Transverse colon (tissue), 3 donors: Measurements from ENCODE around the gene COP1.

Experiments used
- EP300 ChIP-seq: sonication (generic); formaldehyde crosslinking; IDR thresholded peaks from one replicate; pipeline ENCODE4 v1.6.1; 2017; ENCODE audit warnings: antibody characterized with exemption, low read depth
- TF ChIP-seq, protein P1 (sequence below), 5 experiments: fragments of 200-600 bp in 3 of 5; fragments of 450-650 bp in 2 of 5; sonication (generic) in 3 of 5; IDR thresholded peaks; 1 replicate in 2 of 5; 2 replicates in 3 of 5; pipeline ENCODE4 v1.5.1; 2016 to 2017; ENCODE audit warnings: antibody characterized with exemption in 5 of 5, inconsistent platforms in 3 of 5, mild to moderate bottlenecking in 2 of 5, moderate library complexity in 1 of 5

- TF ChIP-seq, protein P1, sequence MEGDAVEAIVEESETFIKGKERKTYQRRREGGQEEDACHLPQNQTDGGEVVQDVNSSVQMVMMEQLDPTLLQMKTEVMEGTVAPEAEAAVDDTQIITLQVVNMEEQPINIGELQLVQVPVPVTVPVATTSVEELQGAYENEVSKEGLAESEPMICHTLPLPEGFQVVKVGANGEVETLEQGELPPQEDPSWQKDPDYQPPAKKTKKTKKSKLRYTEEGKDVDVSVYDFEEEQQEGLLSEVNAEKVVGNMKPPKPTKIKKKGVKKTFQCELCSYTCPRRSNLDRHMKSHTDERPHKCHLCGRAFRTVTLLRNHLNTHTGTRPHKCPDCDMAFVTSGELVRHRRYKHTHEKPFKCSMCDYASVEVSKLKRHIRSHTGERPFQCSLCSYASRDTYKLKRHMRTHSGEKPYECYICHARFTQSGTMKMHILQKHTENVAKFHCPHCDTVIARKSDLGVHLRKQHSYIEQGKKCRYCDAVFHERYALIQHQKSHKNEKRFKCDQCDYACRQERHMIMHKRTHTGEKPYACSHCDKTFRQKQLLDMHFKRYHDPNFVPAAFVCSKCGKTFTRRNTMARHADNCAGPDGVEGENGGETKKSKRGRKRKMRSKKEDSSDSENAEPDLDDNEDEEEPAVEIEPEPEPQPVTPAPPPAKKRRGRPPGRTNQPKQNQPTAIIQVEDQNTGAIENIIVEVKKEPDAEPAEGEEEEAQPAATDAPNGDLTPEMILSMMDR (IDR thresholded peaks at IDR 0.05), result no peak
- no peak for TF ChIP-seq EP300
Observed at GRCh38 chr1:176111835-176112234, 95.3 kb downstream of the COP1 start.
